Ovary (tissue), 3 donors: ENCODE results near the gene ALDH1A3.

Experiments used
- CTCF ChIP-seq, 3 donors: fragments of 450-650 bp in 2 of 3; fragments of 200-600 bp in 1 of 3; IDR thresholded peaks; one replicate each; pipeline versions ENCODE4 v1.5.1 to v1.8.0; 2016 to 2022; ENCODE audit warnings: antibody characterized with exemption in 3 of 3, mild to moderate bottlenecking in 1 of 3
- EP300 ChIP-seq: sonication (generic); formaldehyde crosslinking; IDR thresholded peaks from one replicate; pipeline ENCODE4 v1.6.1; 2017; ENCODE audit warnings: antibody characterized with exemption
- donor health status: DM: no; HTN: no; CAD: no.

- TF ChIP-seq CTCF (IDR thresholded peaks at IDR 0.05) (no peak), EP300 (no peak)
Observed at GRCh38 chr15:100859970-100860828, 19.4 kb upstream of the ALDH1A3 start.
